ENCODE measurements around the gene FURIN. TPM values are rescaled to one million over a fixed set of nuclear protein-coding genes. Genes with fewer than 3 reads are reported as not detected.

FURIN gene
- total and polyA plus RNA-seq, 2 of the 8 experiments (the other 6 are each of a cell fraction or from before 2014, with no cell fraction given): 15.8 to 32.1 TPM

- Histone ChIP-seq H3K4ac (replicated peaks; ENCODE audit: insufficient read length, low read depth, low read length) (no peak overlapping the region), H3K4me2 (ENCODE audit: insufficient read depth in 1 of 2, low read depth in 2 of 2, low read length in 2 of 2) (peak overlapping the region; percentile 47 to 93), H2AFZ (ENCODE audit: low read length) (0 out of 2 replicates have a peak overlapping the region, but pooled peaks have one; percentile 43), H3K9me3 (ENCODE audit: insufficient read depth in 2 of 2, low read depth in 1 of 2, low read length in 1 of 2) (no peaks in the 10 kb centered on the region), H3K27ac (ENCODE audit: low read depth, low read length) (no peak overlapping the region), H3K36me3 (ENCODE audit: control insufficient read depth in 2 of 4, insufficient read depth in 4 of 4, low read length in 3 of 4) (peaks cover 0 to 4% (median 1%) of the 10 kb centered on the region in 4 experiments; a peak in 1 of 8 replicates), H3K79me1 (ENCODE audit: low read depth, low read length) (no peaks in the 10 kb centered on the region; the same call in 1 of the 2 replicates), H4K20me1 (replicated peaks in 1 of 2; ENCODE audit: control insufficient read depth in 1 of 2, insufficient read depth in 2 of 2, low read length in 2 of 2) (peaks cover 0 to 1% of the 10 kb centered on the region in 2 experiments), H3K4me1 (replicated peaks in 1 of 4; ENCODE audit: control insufficient read depth in 3 of 4, insufficient read depth in 4 of 4, low read length in 3 of 4) (peaks cover 0 to 13% (median 7%) of the 10 kb centered on the region in 4 experiments; a peak in 6 of 7 replicates), H2BK12ac (ENCODE audit: low read depth, low read length) (0 out of 2 replicates have a peak overlapping the region, but pooled peaks have one; percentile 27), H3K23ac (ENCODE audit: insufficient read length) (no peak overlapping the region), H3K79me2 (ENCODE audit: control insufficient read depth in 1 of 2, insufficient read depth in 2 of 2, low read length in 2 of 2) (no peaks in the 10 kb centered on the region), H4K5ac (ENCODE audit: insufficient read length, low read depth, low read length) (no peak overlapping the region), H3K9ac (replicated peaks in 1 of 4; ENCODE audit: extremely low read depth in 1 of 4, low read depth in 3 of 4, low read length in 3 of 4) (no peak overlapping the region; a peak in 1 of 7 replicates), H4K91ac (replicated peaks; ENCODE audit: insufficient read length, low read length) (no peak overlapping the region), H2BK20ac (ENCODE audit: low read length) (no peak overlapping the region), H2AK5ac (ENCODE audit: low read depth, low read length) (no peak overlapping the region), H3K4me3 (ENCODE audit: extremely low read depth in 1 of 4, insufficient read depth in 2 of 4, low read depth in 3 of 4, low read length in 4 of 4) (peak overlapping the region in 2 of 4 experiments; percentile 58 to 82; a peak in 4 of 8 replicates), H3K56ac (replicated peaks; ENCODE audit: insufficient read length, low read depth, low read length) (no peak overlapping the region), H4K8ac (ENCODE audit: extremely low read depth, insufficient read depth, low read length) (no peak overlapping the region), H2BK15ac (ENCODE audit: low read length) (no peak overlapping the region), H3K14ac (ENCODE audit: insufficient read length) (no peak overlapping the region), H2BK120ac (replicated peaks; ENCODE audit: low read depth, low read length) (no peak overlapping the region), H3K23me2 (ENCODE audit: low read depth, low read length) (peaks cover 11% of the 10 kb centered on the region; the same call in 1 of the 2 replicates), H3K18ac (ENCODE audit: extremely low read depth, low read length) (no peak overlapping the region), H3K27me3 (replicated peaks in 1 of 4; ENCODE audit: control insufficient read depth in 3 of 4, extremely low read depth in 1 of 4, insufficient read depth in 3 of 4, low read length in 3 of 4) (0 out of 7 replicates have a peak, but pooled peaks cover 0 to 4% (median 0%) of the 10 kb centered on the region in 4 experiments), H2BK5ac (ENCODE audit: low read depth, low read length) (no peak overlapping the region)
- POLR2A ChIA-PET (ENCODE audit: partially characterized antibody): interaction anchor here (0.8 to 5.0 kb wide), 5 partner anchors 11 to 62 kb away, joined by 3 to 24 read pairs (median 12); partner anchors contain the start of genes MAN2A2 and RCCD1
- no peak for FAIRE-seq
- no peak for DNase-seq (ENCODE audit: low read depth in 1 of 2, low spot score in 2 of 2)
- CTCF ChIA-PET (ENCODE audit: partially characterized antibody): interaction anchor here (0.7 to 20.7 kb wide), 44 partner anchors 10 to 920 kb away, joined by 3 to 306 read pairs (median 5); partner anchors contain the start of genes BLM, FES, FURIN and MAN2A2
- 45% methylated on average over 2 of the region's 5 CpGs; no CpG with 5 or more reads in 1 of the 2 experiments for WGBS, 2 experiments (ENCODE audit: extremely low coverage in 1 of 2, insufficient coverage in 1 of 2, insufficient read length in 1 of 2, insufficient replicate concordance in 2 of 2, low coverage in 1 of 2, low lambda C conversion rate in 2 of 2, missing lambda C conversion rate in 1 of 2)
- TF ChIP-seq NANOG (IDR thresholded peaks at IDR 0.05; ENCODE audit: insufficient read depth, low read depth, low read length, poor library complexity, severe bottlenecking) (no peak), SP2 (IDR thresholded peaks at IDR 0.05; ENCODE audit: low read length) (no peak), BACH1 (IDR thresholded peaks at IDR 0.05; ENCODE audit: low read length) (no peak), ATF2 (IDR thresholded peaks at IDR 0.05; ENCODE audit: low read length) (no peak), SIRT6 (IDR thresholded peaks at IDR 0.05; ENCODE audit: low read length) (no peak), KDM4A (IDR thresholded peaks at IDR 0.05; ENCODE audit: low read depth, low read length, severe bottlenecking) (no peak), E2F6 (IDR thresholded peaks at IDR 0.05) (no peak), RXRA (IDR thresholded peaks at IDR 0.05; ENCODE audit: insufficient read depth, low read depth, low read length) (no peak)
- TF ChIP-seq, protein P1, sequence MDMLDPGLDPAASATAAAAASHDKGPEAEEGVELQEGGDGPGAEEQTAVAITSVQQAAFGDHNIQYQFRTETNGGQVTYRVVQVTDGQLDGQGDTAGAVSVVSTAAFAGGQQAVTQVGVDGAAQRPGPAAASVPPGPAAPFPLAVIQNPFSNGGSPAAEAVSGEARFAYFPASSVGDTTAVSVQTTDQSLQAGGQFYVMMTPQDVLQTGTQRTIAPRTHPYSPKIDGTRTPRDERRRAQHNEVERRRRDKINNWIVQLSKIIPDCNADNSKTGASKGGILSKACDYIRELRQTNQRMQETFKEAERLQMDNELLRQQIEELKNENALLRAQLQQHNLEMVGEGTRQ (IDR thresholded peaks at IDR 0.05; ENCODE audit: low read length): no peak
Measured at GRCh38 chr15:90932660-90932991, 64.2 kb downstream of the FURIN start.

Measured in H1 (cell line).